Measurements from ENCODE around the gene GRWD1.

The GRWD1 gene

GRCh38 chr19:48424694-48425219 is 21.0 kb upstream of the GRWD1 start:
- DNase-seq = peak; percentile 78

GRCh38 chr19:48428670-48429069 is 17.1 kb upstream of the GRWD1 start:
- DNase-seq = no peak

GRCh38 chr19:48433337-48433736 is 12.4 kb upstream of the GRWD1 start:
- DNase-seq = no peak

- no peak for DNase-seq
Observed at GRCh38 chr19:48436586-48436985, 9.2 kb upstream of the GRWD1 start.

- no peak for DNase-seq
Observed at GRCh38 chr19:48441360-48442050, 4.3 kb upstream of the GRWD1 start.

- DNase-seq = no peak
Observed at GRCh38 chr19:48442116-48443035, 3.4 kb upstream of the GRWD1 start.

- no peak for DNase-seq
Observed at GRCh38 chr19:48443256-48443655, 2.5 kb upstream of the GRWD1 start.

GRCh38 chr19:48443731-48444128 is 2.1 kb upstream of the GRWD1 start:
- DNase-seq = no peak

GRCh38 chr19:48444129-48444935 is 1.5 kb upstream of the GRWD1 start:
- no peak for DNase-seq

GRCh38 chr19:48444936-48445200 is 915 bp upstream of the GRWD1 start:
- no peak for DNase-seq

- peak; percentile 93 for DNase-seq
Observed at GRCh38 chr19:48445256-48445605, 552 bp upstream of the GRWD1 start.

GRCh38 chr19:48446579-48446978 is 796 bp downstream of the GRWD1 start:
- DNase-seq = no peak

- DNase-seq = no peak
Observed at GRCh38 chr19:48448563-48448962, 2.8 kb downstream of the GRWD1 start.

- DNase-seq = no peak
Observed at GRCh38 chr19:48450441-48450840, 4.7 kb downstream of the GRWD1 start.

GRCh38 chr19:48450863-48451262 is 5.1 kb downstream of the GRWD1 start:
- DNase-seq = no peak

GRCh38 chr19:48451624-48452023 is 5.8 kb downstream of the GRWD1 start:
- no peak for DNase-seq

GRCh38 chr19:48452289-48453190 is 6.8 kb downstream of the GRWD1 start:
- no peak for DNase-seq

GRCh38 chr19:48454150-48454730 is 8.5 kb downstream of the GRWD1 start:
- no peak for DNase-seq

GRCh38 chr19:48455171-48455907 is 9.6 kb downstream of the GRWD1 start, which contains the start of gene KCNJ14:
Gene KCNJ14, plus strand, starts transcription at chr19:48455574. Its CDS starts 6,151 bp downstream, at chr19:48461725.
- DNase-seq = no peak

- DNase-seq = no peak
Observed at GRCh38 chr19:48455908-48456562, 10.3 kb downstream of the GRWD1 start.
